SK-MEL-5 (cell line): Measurements from ENCODE around the gene MYRIP. TPM values are rescaled to one million over a fixed set of nuclear protein-coding genes. Genes with fewer than 3 reads are reported as not detected.
"Not testable (repeated sequence)": the region's sequence is repeated elsewhere in the genome, so short reads cannot be mapped to it uniquely, and the experiment has no call there.

ENCODE experiments used
- DNase-seq: peaks from one replicate; pipeline ENCODE4 v3.0.0-alpha.2; 2016; ENCODE audit warnings: low read depth, low spot score
- in situ Hi-C: cut with HindIII; loops from 2 replicates; pipeline ENCODE4 v1.10.0; 2016; ENCODE audit warnings: low sequenced_read_pairs, high pct_unique_total_duplicates, low pct_unique_long_range_greater_than_20kb
- total RNA-seq: library from RNA; depleted of rRNA; stranded (reverse); fragments of >200 nt; shearing (Covaris generic); gene quantifications from 2 replicates; pipeline ENCODE4 v1.2.3, GENCODE V29; 2014

Gene MYRIP
- total RNA-seq, 1 experiment from 2014 or later = 0.21 TPM

DNA sequence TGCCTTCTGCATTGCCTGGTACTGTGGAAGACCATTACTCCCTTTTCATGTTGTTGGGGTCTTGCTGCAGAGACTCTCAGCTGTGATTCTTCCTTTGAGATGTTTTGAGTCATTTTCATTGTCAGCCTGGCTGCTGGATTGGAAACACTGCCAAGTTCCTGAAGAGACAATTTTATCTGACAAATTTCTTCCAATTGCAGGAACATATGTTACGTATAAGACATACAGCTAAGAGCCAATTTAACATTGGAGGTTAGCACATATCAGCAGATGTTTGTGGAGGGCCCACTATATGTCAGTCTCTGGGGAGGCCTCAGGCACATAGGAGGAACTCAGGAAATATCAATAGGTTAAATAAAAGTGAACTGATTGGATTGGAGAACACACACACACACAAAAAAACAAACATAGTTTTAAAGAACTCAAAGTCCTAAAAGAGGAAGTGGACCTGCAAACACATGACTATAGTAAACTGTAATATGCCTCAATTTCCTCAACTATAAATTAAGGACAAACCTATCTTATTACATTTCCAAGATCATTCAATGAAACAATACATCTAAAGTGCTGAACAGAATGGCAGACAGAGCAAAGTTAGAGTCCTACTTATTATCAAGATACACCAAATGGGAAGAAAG is 172.3 kb downstream of the MYRIP start:
- DNase-seq = no peak
- in situ Hi-C loops = no loop called here

DNA sequence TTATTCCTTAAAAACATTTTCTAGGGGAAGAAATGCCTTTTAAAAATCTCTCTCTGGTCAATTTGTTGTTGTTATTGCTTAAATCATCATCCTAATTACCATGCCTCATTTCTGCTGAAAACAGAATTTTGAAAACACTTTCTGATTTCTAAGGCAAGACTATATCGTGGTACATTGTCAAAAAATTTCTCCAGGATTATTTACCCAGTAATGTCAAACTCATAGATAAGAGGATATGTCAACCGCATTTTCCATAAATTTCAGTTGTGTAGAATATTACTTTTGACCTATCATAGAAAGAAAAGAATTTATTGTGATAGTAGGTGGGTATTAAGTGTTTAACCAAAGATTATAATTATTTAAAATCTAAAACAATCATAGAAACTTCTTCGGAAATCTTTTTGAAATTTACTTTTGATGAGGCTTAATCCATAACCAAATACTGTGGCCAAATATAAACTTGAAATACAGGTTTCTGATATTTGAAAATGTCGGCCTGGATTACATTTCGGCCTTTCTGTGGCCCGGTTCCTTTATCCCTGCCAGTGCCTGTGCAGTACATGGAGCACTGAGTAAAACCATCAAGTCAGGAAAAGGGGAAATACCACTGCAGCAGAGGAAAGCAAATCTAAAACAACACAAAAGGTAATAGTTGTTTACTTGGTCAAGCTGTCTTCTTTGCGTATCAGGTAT is 173.4 kb downstream of the MYRIP start:
- in situ Hi-C loops = no loop called here
- DNase-seq = no peak

DNA sequence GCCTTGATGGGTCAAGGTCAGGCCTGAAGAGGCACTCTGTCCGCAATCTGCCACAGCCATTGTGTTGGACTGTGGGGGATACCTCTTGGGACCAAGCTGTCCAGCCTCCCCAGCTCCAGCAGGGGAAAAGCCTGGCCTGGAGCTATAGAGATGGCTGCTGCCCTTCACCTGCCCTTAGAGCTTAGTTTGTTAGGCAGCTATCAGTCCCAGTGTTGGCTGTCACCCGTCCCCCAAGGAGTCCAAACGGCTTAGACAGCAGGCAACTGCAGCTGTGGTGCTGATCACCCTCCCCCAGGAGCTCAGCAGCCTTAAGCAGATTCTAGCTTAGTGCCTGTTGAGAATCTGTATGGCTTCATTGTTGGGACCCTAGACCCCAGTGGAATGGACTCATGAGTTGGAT is 180.3 kb downstream of the MYRIP start:
- no peak for DNase-seq
- in situ Hi-C loops = no loop called here

DNA sequence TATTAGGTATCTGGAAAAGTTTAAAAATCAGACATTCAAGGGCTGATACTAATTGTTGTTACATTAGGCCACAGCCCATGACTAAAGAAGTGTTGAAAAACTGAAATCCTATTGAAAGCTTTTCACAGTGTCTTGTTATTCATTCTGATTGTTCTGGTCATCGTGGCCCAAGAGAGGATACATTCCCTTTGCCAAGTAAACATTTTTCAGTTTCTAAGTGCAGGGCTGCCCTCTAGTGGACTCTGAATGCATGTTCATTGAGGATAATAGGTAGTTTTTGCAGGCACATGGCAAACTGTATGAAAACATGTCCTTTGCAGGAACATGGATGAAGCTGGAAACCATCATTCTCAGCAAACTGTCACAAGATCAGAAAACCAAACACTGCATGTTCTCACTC is 181.1 kb downstream of the MYRIP start:
- peak; percentile 88 for DNase-seq
- in situ Hi-C loops = no loop called here

DNA sequence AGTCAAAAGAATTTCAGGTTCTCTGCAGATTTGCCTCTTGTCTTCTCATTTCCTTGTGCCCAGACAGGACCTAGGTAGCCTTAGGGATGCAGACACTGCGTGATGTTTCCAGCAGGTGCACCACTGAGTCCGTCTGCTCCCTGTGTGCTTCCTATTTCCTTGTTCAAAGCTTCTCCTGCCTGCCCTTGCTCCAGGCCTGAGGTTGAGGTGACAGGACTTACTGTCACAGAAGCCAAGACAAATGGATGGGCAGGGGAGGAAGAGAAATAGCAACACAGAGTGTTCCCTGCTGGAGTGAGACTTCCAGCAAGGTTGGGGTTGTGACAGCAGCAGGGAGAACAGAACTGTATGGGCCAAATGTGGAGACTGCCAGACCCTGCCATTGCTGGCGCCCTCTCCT is 199.4 kb downstream of the MYRIP start:
- in situ Hi-C loops = no loop called here
- no peak for DNase-seq

DNA sequence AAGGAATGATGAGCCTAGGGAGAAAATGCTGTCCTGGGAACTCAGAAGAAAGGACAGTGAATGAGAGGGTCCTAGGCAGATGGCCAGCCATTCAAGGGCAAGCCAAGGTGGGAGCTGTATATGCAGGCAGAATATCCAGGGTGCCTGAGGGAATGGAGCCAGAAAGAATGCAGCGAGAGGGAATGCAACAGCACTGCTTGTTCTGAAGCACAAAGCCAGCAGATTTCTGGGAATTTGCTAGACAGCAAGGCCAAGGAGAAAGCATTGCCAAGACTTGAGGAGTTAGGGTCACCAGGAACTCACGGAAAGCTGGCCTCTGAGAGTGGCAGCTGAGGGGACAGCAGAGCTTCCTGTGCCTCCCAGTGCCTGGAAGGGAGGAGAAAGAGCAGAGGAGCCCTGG is 200.6 kb downstream of the MYRIP start:
- in situ Hi-C loops = no loop called here
- no peak for DNase-seq

DNA sequence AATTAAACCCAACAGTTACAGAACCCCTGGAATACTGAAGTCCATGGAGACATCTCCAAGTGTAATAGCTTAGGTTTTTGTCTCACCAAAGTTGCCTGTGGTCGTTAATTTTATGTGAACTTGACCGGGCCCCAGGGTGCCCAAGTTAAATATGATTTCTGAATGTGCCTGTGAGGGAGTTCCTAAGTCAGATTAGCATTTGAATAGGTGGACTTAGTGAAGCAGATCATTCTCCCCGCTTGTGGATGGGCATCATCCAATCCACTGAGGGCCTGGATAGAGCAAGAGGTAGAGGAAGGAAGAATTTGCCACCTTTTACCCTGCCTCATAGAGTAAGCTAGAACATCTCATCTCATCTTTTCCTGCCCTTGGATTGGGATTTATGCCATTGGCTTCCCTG is 203.0 kb downstream of the MYRIP start:
- no peak for DNase-seq
- in situ Hi-C loops = no loop called here

DNA sequence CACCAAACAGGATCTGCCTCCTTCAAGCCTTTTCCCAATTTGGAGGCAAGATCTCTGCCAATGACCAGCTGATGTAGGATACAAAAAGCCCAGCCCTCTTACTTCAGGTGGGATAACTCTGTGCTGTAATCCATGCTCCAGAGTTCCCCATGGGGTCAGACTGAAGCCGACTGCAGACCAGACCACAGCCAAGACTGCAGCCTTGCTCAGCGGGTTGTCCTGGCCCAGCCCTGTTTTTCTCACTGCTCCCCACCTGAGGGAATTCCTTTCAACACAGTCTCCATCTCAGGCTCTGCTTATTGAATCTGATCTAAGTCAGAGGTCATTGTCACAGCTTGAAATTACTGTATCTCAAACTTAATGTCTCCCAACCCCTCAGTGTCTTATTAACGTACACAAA is 207.0 kb downstream of the MYRIP start:
- in situ Hi-C loops = no loop called here

DNA sequence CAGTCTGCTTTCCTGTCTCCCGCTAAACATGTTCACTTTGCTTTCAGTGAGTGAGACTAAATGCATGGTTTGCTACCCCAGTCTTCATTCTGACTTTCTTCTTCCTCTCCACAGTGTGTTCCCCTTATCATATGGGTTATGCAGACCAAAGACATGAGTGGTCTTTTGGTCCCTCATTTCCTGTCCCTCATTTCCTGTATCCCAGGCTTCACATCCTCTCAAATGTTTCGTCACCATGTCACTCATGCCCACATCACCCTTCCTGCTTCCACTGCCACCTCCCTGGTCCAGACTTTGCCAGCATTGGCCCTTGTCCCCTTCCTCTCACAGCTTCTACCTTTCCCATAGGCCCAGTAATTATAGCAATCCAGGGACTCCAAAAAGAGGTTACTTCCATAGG is 209.0 kb downstream of the MYRIP start:
- in situ Hi-C loops = no loop called here
- DNase-seq = no peak

More for the DNA sequence above, 207.0 kb downstream of the MYRIP start:
- DNase-seq = no peak

DNA sequence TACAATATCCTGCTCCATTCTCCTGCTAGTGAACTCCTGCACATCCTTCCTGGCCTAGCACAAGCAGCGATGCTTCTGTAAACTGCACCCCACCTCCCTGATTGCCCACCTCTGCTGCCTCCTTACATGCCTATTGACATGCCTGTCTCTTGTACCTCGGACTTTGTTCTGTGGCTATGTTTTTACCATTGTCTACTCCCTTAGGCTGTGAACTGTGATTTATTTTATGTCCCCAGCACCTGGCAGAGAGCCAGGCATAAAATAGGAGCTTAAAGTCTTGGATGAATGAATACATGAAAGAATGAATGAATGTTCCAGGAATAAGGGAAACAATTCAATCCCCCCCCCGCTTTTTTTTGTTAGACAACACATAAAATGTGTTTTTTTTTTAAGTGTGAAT is 210.0 kb downstream of the MYRIP start:
- in situ Hi-C loops = no loop called here
- DNase-seq = no peak

DNA sequence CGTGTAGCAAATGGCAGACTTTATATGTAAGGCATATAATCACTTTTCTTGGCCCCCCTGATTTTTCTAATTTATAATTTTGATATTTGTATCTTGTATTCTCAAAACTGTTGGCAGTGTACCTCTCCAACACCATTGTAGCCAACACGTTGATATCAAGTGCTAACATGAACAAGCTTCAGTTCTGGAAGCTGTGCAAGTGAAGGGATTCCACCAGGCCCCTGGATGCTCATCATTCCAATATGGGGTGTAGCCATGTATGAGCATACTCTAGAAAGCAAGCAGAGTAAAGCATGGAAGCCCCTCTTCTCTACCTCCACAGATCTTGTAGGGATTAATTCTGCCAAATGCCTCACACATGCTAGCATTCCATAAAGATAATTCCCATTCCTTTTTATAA is 211.3 kb downstream of the MYRIP start:
- no peak for DNase-seq
- in situ Hi-C loops = no loop called here

DNA sequence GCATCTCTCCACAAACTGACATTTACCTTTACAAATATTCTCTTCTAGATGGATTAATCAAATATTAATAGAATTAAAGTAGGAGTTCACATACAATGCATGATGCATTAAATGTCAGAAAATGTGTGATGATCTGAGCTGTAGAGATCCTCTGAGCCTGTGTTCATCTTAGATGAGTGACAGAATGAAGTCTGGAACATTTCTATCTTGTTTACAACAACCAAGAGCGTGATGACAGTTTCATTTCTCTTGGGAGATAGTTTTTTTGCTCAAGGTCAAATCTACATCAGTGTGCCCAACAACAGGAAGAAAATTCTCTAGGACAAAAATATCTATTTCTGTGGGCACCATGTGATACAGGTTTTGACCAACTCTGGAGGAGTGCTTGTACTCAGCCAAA is 211.9 kb downstream of the MYRIP start:
- DNase-seq = no peak
- in situ Hi-C loops = no loop called here

DNA sequence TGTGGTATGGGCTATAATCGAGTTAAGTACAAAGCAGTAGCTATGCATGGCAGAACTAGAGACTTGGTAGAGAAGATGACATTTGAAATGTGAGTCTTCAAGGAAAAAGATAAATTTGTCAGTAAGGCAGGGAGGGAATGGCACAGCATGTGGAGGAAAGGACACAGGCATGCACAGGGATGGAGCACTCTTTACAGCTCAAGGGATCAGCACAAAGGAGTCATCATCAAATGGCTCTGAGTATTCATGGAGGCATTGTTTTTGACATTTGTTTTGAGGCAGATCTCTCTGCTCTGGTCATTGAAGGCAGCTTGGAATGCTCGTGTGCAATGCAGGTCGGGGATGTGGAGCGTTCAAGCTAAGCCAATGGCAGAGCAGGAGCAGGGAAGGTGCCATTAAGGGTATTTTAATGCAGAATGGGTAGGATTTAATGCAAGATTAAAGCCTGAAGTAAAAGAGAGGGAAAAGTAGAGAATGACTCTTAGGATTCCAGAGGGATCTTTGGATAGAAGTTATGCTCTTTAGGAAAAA is 213.0 kb downstream of the MYRIP start:
- in situ Hi-C loops = no loop called here
- DNase-seq = no peak

DNA sequence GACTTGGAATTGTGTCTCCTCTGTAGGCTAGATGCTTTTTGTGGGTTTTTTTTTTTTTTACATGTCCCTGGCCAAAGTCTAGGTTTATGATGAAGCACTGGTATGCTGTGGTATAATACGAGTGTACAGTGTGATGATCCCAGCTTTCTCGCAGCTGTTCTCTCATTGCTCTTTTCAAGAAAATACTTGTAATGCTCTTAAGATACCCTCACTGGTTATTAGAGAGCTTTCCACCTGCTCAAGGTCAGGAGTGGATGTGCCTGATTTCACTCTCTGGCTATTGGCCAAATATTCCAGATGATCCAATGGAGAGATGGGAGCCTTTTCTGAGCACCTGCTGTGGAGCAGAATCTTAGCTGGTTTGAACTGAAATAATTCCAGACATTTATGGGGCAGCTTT is 215.1 kb downstream of the MYRIP start:
- no peak for DNase-seq
- in situ Hi-C loops = no loop called here

DNA sequence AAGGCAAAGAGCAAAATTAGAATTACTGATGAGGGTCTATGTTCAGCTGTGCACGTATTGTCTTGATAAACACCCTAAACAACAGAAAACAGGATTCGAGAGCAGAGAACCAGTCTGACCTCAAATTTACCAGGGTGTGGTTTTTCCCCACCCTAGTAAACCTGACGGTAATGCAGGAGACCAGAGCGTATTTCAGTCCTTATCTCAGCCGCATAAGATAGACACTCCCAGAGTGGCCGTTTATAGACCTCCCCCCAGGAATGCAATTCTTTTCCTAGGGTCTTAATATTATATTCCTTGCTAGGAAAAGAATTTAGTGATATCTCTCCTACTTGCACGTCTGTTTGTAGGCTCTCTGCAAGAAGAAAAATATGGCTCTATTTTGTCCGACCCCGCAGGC is 216.5 kb downstream of the MYRIP start:
- in situ Hi-C loops, DNase-seq: not testable (repeated sequence)

DNA sequence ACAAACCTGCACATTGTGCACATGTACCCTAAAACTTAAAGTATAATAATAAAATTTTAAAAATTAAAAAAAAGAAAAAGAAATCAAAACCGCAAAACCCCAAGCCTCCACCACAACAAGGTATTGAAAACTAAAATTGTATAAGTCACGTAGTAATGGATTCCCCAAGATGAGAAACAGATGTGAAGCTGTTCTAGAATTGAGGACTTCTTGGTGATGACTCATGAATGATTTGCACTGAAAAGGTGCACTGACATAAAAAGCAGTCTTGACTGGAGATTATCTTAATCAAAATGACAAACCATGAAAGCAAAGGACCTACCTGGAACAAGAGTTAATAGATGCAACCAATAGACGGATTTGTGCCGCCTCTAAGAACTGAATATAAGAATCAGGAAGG is 225.8 kb downstream of the MYRIP start:
- DNase-seq = no peak
- in situ Hi-C loops = no loop called here

DNA sequence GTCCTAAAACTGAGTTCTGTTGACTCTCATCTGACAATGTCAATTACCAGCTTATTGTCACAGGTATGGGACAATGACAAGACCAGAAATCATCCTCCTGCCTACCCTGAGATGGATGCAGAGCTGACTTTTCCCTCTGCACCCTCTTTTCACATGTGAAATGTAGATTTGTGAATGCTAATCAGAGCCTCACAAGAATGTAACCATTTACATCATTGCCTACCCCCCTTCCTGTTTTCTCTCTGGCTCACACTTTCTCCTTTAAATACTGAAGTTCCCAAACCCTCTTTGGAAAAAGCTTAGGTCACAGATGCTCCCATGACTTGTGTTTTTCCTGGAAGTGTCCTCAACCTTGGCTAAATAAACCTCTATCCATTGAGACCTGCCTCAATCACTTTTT is 228.2 kb downstream of the MYRIP start:
- DNase-seq = no peak
- in situ Hi-C loops = no loop called here

DNA sequence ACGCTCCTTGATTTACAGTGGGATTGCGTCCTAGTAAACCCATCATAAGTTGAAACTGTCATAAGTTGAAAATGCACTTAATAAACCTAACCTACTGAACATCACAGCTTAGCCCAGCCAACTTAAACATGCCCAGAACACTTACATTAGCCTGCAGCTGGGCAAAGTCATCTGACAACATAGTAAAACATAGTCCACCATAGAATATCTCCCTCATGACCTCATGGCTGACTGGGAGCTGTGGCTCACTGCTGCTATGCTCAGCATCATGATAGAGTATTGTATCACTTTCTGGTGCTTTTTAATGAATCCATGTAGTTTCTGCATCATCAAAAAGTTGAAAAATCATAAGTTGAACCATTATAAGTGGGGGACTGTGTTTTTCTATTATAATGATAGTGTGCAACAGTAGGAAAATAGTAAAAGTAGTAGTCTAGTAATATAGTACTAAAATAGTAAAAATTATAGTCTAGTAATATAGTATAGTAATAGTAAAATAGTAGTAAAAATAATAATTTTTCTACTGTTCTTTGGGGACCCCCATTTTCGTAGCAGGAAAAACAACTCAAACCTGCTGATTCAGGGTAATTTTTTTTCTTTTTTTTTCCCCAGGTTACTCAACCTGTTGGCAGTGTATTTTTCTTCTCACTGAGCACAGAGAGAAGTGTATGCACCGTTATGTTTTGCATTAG is 233.5 kb downstream of the MYRIP start:
- peak; percentile 19 for DNase-seq
- in situ Hi-C loops = no loop called here

DNA sequence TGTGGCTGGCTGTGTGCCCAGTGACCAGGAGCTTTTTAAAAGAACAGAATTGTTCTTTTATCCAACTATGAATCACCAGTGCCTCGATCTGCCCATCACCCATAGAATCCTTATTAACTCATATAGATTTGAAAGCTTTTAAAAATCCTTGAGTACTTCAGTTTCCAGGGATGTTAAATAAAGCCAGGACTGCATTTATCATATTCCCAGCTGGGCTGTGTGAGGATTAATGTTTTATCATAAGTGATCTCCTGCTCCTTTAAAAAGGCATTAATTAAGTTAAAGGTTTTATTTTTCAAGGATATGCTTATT is 234.0 kb downstream of the MYRIP start:
- in situ Hi-C loops = no loop called here
- peak; percentile 78 for DNase-seq
